ENCODE data around the gene HLA-E.

GRCh38 chr6:30494291-30494861 is 5.1 kb downstream of the HLA-E start:
- TF ChIP-seq CTCF (conservative IDR thresholded peaks at IDR 0.05 in 1 of 2, IDR thresholded peaks at IDR 0.05 in 1 of 2; ENCODE audit: extremely low read depth in 1 of 2, insufficient read depth in 1 of 2, low read depth in 1 of 2, low read length in 2 of 2) (no peak), EZH2 (IDR thresholded peaks at IDR 0.05; ENCODE audit: borderline replicate concordance, low read length) (no peak)
